SJSA1 (cell line): ENCODE data around the gene GTPBP6. TPM values are rescaled to one million over a fixed set of nuclear protein-coding genes. Genes with fewer than 3 reads are reported as not detected.
"Not testable (repeated sequence)": the region's sequence is repeated elsewhere in the genome, so short reads cannot be mapped to it uniquely, and the experiment has no call there.

Source experiments
- DNase-seq, 2 experiments: peaks; one replicate each; pipeline ENCODE4 v3.0.0-alpha.2; 2015 to 2020; ENCODE audit warnings: low spot score in 2 of 2, low read depth in 1 of 2
- H3K27ac ChIP-seq: fragments of 250-450 bp; sonication (Bioruptor Pico); 2 replicates; pipeline ENCODE4 v1.5.1; 2020; ENCODE audit warnings: mild to moderate bottlenecking, moderate library complexity
- H3K27me3 ChIP-seq: fragments of 250-450 bp; sonication (Bioruptor Pico); replicated peaks from 2 replicates; pipeline ENCODE4 v1.5.1; 2020; ENCODE audit warnings: mild to moderate bottlenecking, moderate library complexity
- H3K36me3 ChIP-seq: fragments of 250-450 bp; sonication (Bioruptor Pico); 2 replicates; pipeline ENCODE4 v1.5.1; 2020; ENCODE audit warnings: mild to moderate bottlenecking
- H3K4me1 ChIP-seq: fragments of 250-450 bp; sonication (Bioruptor Pico); replicated peaks from 2 replicates; pipeline ENCODE4 v1.6.1; 2021; ENCODE audit warnings: mild to moderate bottlenecking
- H3K4me3 ChIP-seq: fragments of 250-450 bp; sonication (Bioruptor Pico); 2 replicates; pipeline ENCODE4 v1.5.1; 2020; ENCODE audit warnings: mild to moderate bottlenecking
- H3K9me3 ChIP-seq: fragments of 250-450 bp; sonication (Bioruptor Pico); replicated peaks from 2 replicates; pipeline ENCODE4 v1.5.1; 2020; ENCODE audit warnings: mild to moderate bottlenecking
- total RNA-seq: library from RNA; depleted of rRNA; stranded (reverse); fragments of >200 nt; shearing (Covaris generic); gene quantifications from 2 replicates; pipeline ENCODE4 v1.2.3, GENCODE V29; 2014

The GTPBP6 gene
- total RNA-seq, 1 experiment from 2014 or later: 50.9 TPM

DNA sequence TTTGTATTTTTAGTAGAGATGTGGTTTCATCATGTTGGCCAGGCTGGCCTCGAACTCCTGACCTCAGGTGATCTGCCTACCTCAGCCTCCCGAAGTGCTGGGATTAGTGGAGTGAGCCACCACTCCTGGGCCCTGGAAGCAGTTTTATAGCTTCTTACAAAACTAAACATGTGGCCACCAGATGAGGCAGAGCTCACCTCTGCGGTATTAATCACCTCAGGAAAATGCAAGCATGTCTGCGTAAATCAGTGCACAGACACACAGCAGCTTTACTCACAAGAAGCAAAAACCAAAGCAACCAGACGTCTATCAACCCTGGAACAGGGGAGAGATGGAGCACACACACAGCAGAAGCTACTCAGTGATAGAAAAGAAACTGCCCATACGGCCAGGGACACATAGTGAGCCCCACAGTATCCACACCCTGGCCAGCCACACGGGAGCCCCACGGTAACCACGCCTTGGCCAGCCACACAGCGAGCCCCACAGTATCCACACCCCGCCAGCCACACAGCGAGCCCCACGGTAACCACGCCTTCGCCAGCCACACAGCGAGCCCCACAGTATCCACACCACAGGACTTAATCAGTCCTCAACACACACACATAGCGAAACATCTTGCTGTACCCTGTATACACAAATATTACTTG is 37.9 kb upstream of the GTPBP6 start:
- peaks cover 19% of the 10 kb centered on the region for H3K36me3 ChIP-seq
- H3K27me3 ChIP-seq: no peaks in the 10 kb centered on the region
- peaks cover 11% of the 10 kb centered on the region; the same call in 1 of the 2 replicates for H3K9me3 ChIP-seq
- no peaks in the 10 kb centered on the region for H3K4me1 ChIP-seq
- H3K27ac ChIP-seq: no peak overlapping the region
- DNase-seq: no peak
- no peak overlapping the region for H3K4me3 ChIP-seq

DNA sequence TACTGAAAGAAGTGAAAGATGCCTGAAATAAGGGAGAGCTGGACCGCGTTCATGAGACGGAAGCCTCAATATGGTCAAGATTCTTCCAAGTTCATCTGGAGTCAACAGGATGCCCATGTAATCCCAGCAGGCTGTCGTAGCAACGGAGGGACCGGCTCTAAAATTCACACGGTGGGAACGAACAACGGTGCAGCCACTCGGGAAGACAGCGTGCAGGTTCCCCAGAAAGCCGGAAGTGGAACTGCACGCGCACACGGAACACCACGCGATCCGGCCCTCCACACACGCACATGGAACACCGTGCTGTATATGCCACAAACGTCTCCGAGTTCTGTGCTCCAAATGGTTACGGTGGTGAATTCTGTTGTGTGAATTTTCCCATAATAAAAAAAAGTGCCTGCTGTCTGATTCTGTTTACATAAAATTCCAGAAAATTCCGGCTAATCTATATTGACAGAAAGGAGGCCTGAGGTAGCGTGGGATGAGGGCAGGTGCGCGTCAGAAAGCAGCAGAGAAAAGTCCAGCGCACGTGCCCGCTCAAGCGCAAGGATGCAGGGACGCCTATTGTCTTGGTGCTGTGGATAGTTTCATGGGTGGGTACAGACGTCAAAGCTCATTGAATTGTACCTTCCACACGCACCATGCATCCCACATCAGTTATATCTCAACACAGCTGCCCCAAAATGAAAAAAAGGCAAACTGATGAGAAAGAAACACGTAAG is 36.9 kb upstream of the GTPBP6 start:
- peaks cover 5% of the 10 kb centered on the region; the same call in 1 of the 2 replicates for H3K9me3 ChIP-seq

DNA sequence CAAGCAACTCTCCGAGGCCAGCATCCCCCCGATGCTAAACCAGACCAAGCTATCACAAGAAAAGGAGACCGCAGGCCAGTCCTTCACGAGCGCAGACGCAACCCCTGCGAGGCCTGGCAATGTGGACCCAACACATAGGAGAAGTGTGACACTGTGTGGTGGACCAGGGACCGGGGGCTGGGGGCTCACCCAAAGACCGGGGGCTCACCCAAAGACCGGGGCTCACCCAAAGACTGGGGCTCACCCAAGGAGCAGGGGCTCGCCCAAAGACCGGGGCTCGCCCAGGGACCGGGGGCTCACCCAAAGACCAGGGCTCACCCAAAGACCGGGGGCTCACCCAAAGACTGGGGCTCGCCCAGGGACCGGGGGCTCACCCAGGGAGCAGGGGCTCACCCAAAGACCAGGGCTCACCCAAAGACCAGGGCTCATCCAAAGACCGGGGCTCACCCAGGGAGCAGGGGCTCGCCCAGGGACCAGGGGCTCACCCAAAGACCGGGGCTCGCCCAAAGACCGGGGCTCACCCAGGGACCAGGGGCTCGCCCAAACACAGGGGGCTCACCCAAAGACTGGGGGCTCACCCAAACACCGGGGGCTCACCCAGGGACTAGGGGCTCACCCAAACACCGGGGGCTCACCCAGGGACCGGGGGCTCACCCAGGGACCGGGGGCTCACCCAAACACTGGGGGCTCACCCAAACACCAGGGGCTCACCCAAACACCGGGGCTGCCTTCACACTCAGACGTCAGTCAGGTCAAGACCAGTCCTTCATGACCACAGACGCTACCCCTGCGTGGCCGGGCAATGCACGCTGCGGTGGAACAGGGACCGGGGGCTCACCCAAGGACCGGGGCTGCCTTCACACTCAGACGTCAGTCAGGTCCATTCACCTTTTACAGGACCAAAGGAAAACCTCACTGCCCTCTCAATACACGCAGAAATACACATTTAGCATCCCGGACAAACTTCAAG is 35.3 kb upstream of the GTPBP6 start:
- Histone ChIP-seq H3K27me3 (no peaks in the 10 kb centered on the region), H3K4me1 (no peaks in the 10 kb centered on the region), H3K9me3 (no peaks in the 10 kb centered on the region), H3K4me3 (no peak overlapping the region), H3K36me3 (no peaks in the 10 kb centered on the region), H3K27ac (no peak overlapping the region)
- no peak for DNase-seq

More for the DNA sequence above, 36.9 kb upstream of the GTPBP6 start:
- Histone ChIP-seq H3K27me3 (no peaks in the 10 kb centered on the region), H3K36me3 (peaks cover 10% of the 10 kb centered on the region), H3K27ac (no peak overlapping the region), H3K4me1 (no peaks in the 10 kb centered on the region), H3K4me3 (no peak overlapping the region)
- no peak for DNase-seq

DNA sequence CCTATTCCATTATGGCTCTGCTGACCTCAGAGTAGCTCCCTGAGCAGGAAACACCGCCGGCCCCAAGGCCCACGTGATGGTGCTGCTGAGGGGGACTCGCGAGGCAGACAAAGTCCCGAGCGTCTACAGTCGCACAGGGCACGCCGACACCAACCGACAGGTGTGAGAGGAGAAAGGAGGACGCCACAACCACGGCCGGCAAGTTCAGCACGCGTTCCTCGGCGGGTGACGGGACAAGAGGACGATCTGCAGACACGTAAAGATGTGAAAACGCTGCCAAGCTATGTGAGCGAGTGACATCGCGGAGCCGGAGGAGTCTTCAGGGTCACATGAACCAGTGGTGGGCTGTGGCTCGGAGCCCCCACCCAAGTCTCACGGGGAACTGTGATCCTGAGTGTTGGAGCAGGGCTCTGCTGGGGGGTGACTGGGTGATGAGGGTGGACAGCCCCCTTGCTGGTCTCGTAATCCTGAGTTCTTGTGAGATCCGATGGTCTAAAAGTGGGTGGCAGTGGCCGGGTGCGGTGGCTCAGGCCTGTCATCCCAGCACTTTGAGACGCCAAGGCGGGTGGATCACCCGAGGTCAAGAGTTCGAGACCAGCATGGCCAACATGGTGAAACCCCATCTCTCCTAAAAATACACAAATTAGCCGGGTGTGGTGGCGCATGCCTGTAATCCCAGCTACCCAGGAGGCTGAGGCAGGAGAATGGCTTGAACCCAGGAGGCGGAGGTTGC is 34.2 kb upstream of the GTPBP6 start:
- no peak for DNase-seq
- Histone ChIP-seq H3K9me3 (no peaks in the 10 kb centered on the region; the same call in 1 of the 2 replicates), H3K4me1 (no peaks in the 10 kb centered on the region), H3K27ac (no peak overlapping the region), H3K27me3 (no peaks in the 10 kb centered on the region), H3K36me3 (no peaks in the 10 kb centered on the region), H3K4me3 (no peak overlapping the region)

DNA sequence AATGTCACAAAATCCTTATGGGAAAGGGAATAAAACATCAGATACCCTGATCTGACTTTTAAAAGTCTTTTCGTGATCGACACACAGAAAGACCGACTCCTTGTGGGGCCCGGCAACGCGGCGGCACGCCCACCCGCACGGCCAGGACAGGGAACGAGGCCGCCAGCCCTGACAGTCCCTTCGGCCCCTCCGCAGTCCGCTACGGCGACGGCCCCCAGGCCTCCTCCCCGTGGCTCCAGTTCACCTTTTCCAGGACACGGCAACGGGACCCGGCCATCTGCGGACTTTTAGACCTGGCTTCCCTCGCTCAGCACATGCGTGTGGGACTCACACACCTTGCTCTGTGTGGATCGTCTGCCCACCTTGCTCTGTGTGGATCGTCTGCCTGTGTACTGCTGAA is 33.6 kb upstream of the GTPBP6 start:
- peaks cover 5% of the 10 kb centered on the region for H3K9me3 ChIP-seq
- H3K4me1 ChIP-seq: no peaks in the 10 kb centered on the region
- no peak overlapping the region for H3K27ac ChIP-seq
- H3K4me3 ChIP-seq: no peak overlapping the region
- H3K36me3 ChIP-seq: no peaks in the 10 kb centered on the region
- H3K27me3 ChIP-seq: no peaks in the 10 kb centered on the region
- no peak for DNase-seq

DNA sequence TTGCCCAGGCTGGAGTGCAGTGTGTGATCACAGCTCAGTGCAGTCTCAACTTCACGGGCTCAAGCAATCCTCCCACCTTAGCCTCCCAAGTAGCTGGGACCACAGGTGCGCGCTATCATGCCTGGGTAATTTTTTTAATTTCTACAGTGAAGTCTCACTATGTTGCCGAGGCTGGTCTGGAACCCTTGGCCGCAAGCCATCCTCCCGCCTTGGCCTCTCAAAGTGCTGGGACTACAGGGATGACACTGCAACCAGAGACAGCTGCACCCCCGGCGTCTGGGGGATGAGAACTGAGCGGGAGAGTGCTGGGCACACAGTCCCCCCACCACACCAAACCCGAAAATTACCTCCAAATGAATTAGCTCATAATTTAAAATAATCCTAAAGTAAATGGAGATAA is 33.1 kb upstream of the GTPBP6 start:
- Histone ChIP-seq H3K27ac (no peak overlapping the region), H3K27me3 (no peaks in the 10 kb centered on the region), H3K36me3 (no peaks in the 10 kb centered on the region), H3K4me1 (no peaks in the 10 kb centered on the region), H3K9me3 (peaks cover 5% of the 10 kb centered on the region), H3K4me3 (no peak overlapping the region)
- DNase-seq: no peak

DNA sequence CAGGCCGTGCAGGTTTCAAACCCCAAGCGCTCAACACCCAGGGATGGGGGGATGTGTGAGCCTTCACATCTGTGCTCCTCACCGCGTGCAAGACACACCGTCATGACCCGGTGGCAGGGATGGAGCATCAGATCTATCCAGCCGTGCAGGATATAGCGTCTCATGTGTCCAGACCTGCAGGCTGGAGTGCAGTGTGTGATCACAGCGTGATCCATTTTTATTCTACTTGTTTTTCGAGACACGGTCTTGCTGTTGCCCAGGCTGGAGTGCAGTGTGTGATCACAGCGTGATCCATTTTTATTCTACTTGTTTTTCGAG is 32.7 kb upstream of the GTPBP6 start:
- not testable (repeated sequence) for H3K4me1 ChIP-seq, H3K36me3 ChIP-seq, H3K4me3 ChIP-seq, DNase-seq, H3K27me3 ChIP-seq, H3K27ac ChIP-seq, H3K9me3 ChIP-seq

DNA sequence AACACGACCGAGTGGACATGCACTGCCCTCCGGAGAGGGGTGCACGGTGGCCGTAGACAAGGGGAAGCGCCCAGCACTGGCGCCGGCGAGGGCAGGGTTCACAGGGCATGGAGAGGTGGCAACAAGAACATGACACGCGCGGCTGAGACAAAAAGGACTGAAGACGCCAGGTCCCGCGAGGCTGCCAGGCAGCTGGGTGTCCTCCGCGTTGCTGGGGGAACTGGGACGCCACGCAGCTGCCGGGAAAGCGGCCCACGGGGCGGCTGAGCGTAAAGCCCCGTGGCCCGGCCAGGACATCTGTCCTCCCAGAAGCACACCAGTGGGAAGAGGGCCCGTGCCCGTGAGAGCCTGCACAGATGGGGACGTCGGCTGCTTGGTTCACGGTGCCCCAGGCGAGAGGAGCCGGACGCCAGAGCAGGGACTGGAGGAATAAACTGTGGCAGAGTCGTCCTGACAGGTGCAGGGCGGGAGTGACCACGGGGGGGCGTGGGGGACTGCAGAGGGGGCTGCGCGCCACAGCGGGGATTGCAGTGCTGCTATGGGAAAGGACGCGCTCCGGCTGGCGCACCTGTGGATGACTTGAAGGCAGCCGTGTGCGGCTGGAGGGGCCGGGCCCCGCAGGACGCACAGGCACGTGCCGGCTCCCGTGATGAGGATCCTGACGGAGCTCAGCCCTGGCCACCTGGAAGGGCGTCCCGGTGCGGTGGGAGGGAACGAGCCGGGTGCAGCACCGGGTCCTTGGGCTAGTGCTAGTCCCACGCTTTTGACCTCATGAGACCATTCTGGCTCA is 32.1 kb upstream of the GTPBP6 start:
- no peak overlapping the region for H3K4me3 ChIP-seq
- H3K36me3 ChIP-seq: no peaks in the 10 kb centered on the region
- DNase-seq: no peak

DNA sequence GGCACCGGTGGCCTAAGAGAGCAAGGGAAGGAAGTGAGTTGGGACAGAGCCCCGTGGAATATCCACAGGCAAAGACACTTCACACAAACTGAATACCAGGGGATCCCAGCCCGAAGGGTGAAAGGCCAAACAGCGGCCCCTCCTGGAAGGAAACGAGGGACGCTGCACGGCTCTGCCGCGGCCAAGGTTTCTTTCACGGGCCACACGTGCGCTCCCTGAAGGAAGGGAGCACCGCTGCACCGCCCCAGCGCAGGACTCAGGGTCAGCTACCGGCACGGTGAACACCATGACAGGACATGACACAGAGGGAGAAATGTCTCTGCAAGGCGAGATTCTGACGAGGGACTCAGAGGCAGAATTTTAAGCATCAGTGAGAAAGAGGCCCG is 31.5 kb upstream of the GTPBP6 start:
- Histone ChIP-seq H3K4me3 (no peak overlapping the region), H3K9me3 (peaks cover 5% of the 10 kb centered on the region), H3K27me3 (no peaks in the 10 kb centered on the region), H3K4me1 (no peaks in the 10 kb centered on the region), H3K36me3 (no peaks in the 10 kb centered on the region), H3K27ac (no peak overlapping the region)
- no peak for DNase-seq

More for the DNA sequence above, 32.1 kb upstream of the GTPBP6 start:
- H3K27ac ChIP-seq: no peak overlapping the region
- H3K9me3 ChIP-seq: peaks cover 5% of the 10 kb centered on the region
- no peaks in the 10 kb centered on the region for H3K4me1 ChIP-seq
- no peaks in the 10 kb centered on the region for H3K27me3 ChIP-seq

DNA sequence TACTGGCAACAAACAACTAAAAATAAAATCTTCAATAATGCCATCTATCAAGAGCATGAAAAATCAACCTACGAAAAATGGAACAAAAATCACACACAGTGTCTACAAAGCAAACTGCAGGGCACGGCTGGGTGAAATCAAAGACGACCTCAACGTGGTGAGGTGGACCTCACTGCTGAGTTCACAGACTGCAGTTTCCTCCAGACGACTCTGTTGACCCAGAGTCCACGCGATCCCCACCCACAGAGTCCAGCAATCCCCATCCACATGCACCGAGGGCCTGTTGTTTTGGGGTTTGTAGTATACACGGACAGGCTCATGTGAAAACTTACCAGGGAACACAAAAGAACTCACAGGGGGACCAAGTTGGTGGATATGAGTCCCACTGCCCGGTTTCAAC is 31.1 kb upstream of the GTPBP6 start:
- H3K9me3 ChIP-seq: peaks cover 7% of the 10 kb centered on the region
- H3K27ac ChIP-seq: no peak overlapping the region
- no peaks in the 10 kb centered on the region for H3K27me3 ChIP-seq
- H3K36me3 ChIP-seq: no peaks in the 10 kb centered on the region
- H3K4me3 ChIP-seq: no peak overlapping the region
- no peak for DNase-seq
- H3K4me1 ChIP-seq: no peaks in the 10 kb centered on the region

DNA sequence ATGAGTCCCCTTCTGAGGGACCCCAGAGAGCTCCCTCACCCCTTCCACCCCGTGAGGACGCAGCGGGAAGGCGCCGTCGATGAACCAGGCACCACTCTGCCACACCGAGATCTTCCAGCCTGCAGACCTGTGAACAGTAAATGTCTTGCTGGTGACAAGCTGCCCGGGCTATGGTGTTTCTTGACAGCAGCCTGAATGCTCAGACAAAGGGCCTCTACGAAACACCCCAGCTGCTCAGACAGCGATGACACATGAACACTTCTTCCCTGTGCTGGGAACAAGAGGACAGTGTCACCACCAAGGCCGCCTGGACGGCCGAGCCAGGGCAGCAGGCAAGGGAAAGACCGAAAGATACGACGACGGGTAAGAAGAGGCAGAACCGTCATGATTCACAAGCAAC is 30.6 kb upstream of the GTPBP6 start:
- H3K36me3 ChIP-seq: no peaks in the 10 kb centered on the region
- H3K27me3 ChIP-seq: no peaks in the 10 kb centered on the region
- no peak overlapping the region for H3K27ac ChIP-seq
- H3K4me1 ChIP-seq: no peaks in the 10 kb centered on the region
- H3K4me3 ChIP-seq: no peak overlapping the region
- DNase-seq: no peak
- peaks cover 7% of the 10 kb centered on the region for H3K9me3 ChIP-seq

DNA sequence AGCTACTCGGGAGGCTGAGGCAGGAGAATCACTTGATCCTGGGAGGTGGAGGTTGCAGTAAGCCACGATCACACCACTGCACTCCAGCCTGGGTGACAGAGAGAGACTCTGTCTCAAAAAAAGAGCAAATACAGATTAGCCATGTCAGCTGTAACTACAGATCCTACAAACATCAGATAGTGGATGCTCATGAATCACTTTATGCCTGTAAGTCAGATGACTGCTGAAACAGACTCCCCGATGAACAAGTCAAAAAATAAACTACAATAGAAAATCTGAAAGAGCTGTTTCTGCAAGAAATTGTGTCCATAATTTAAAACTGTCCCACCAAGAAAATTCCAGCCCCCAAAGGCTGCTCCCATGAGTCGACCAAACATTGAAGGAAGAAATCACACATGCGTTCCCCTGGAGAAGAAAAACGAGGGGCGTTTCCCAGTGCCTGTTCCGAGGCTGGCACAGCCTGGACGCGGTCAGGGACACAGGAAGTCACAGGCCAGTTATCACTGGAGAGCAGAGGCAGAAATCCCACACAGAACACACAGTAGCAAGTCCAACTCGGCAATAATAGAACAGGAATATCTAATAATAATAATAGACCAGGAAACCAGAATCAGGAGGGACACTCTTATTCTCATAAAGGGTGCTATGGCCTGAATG is 30.0 kb upstream of the GTPBP6 start:
- Histone ChIP-seq H3K4me3 (no peak overlapping the region), H3K36me3 (no peaks in the 10 kb centered on the region), H3K9me3 (peaks cover 7% of the 10 kb centered on the region), H3K4me1 (no peaks in the 10 kb centered on the region), H3K27me3 (no peaks in the 10 kb centered on the region), H3K27ac (no peak overlapping the region)
- DNase-seq: no peak
